GM19395 (cell line): ENCODE measurements around the gene PHF1.

Experiments
- ATAC-seq: cut with Tn5 transposase; IDR thresholded peaks from one replicate; pipeline ENCODE4 v1.9.1; 2021; ENCODE audit warnings: mild to moderate bottlenecking, moderate library complexity; ENCODE audit not compliant: unreplicated experiment

The PHF1 gene

DNA sequence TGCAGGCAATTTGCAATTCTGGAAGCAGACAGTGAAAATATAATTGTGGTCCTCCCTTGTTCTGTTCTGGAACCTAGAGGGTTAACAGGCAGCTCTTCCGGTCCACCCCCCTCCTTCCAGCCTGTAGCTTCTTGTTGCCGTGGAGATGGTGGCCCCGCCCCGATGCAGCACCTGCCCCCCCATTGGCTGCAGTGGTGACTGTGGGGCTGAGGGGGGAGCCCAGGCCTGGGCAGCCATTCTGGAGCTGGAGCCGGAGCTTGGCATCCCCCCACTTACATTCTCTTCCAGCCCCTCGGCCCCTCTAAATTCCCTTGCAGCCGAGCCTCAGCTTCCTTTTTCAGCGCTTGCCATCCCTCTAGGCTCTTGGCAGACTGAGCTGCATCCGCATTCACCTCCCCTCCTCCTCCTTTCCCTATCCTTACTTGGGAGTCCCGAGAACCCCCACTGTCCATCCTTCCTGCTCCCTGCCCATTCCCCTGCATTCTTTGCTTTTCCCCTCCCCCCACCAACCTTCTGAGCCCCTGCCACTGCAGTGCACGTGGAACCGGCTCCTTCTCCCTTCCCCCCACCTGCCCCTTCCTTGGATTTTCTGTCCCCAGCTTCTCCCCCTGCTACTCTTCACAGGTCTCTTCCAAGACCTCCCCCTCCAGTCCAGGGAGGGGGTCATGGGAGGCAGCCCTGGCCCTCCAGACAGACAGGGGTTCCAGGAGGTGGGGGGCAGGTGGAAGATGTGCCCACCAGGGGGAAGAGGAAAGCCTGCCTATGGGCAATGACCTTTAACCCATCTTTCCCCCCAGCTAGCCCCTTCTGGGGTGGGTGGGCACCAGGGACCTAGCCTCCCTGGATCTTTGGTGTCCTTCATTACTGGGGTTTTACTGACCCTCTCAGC lies 20.4 kb downstream of the PHF1 start:
- no peak for ATAC-seq

DNA sequence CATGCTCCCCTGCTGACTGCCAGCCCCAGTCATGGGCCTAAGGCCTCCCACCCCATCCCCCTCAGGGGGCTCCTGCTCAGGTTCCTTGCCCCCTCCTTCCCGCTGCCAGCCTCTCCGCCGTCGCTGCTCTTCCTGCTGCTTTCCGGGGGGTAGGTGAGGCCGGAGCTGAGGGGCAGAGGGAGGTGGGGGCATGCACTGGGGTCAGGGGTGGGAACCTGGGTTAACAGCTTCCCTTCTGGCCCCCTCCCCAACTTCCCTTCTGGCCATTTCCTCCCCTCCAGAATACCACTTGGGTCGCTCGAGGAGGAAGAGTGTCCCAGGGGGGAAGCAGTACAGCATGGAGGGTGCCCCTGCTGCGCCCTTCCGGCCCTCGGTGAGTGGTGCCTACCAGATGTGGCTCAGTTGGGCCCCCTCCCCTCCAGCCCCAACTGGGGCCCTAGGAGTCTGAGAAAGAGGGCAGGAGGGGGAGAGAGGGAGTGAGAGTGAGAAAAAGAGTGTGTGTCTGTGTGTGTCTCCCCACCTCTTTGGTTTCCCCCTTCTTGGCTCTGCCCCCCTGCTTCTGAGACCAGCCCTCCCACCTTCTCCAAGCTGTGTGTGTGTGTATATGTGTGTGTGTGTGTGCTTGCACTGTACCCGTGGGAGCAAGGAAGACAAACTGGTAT lies 21.2 kb downstream of the PHF1 start:
- no peak for ATAC-seq

DNA sequence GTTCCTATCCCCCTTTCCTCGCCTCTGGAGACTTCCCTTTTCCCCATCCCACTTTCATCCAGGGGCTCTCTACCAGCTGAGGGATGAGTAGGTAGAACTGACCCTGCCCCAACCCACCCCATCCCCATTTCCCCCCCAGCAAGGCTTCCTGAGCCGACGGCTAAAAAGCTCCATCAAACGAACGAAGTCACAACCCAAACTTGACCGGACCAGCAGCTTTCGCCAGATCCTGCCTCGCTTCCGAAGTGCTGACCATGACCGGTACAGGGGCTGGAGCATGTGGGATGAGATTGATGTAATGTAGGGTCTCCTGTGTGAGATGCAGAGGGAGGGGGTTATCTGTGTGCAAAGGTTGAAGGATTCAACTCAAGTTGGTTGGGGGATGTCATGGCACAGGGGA lies 21.7 kb downstream of the PHF1 start:
- ATAC-seq: no peak

DNA sequence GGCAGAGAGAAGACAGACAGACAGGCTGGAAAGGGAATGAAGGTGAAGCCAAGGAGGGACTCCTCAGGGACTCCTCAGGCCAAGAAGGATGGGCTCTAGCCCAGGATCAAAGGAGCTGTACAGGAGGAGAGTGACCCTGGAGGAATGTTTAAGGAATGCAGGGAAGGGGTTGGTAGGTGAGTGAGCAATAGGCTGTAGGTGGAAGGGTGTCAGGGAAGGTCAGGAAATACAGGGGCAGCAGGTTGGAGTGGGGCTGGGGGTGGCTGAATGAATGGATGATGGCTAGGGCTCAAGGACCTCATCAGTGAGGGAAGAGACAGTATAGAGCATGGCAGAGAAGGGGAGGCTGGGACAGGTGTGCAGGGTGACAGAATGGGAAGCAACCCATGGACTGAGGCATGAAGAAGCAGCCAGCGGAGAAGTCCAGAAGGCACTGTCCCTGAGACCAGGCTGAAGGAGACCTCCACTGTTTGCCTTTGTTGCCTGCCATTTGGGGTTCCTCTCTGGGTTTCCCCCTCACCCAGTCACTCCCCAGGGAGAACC lies 22.3 kb downstream of the PHF1 start:
- no peak for ATAC-seq

DNA sequence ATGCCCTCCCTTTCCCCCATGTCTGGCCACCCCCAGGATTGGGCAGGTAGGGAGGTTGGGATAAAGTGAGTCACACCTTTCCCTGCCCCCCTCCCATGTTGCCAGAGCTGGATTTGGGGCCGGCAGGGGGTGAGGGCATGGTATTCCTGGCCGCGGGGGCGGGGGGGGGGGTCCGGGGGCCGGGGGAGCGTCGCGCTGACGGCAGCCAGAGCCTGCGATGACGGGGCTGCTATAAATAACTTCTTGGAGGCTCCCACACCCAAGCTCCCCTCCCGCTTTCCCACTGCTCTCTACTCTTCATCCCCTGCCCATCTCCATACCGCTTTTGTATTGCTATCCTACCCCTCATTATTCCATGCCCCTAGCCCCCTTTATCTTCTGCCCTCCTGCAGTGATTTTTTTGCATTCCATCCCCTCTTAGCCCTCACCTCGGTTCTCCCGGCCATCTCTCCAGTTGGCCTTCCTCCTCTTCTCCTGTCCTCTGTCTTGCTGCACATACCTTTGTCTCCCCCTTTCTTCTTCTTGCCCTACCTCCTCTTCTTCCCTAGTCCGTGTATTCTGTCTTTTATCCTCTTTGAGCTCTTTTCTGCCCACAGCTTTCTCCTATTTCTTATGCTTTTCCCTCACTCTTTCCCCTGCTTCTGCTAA lies 22.9 kb downstream of the PHF1 start:
- ATAC-seq: no peak

DNA sequence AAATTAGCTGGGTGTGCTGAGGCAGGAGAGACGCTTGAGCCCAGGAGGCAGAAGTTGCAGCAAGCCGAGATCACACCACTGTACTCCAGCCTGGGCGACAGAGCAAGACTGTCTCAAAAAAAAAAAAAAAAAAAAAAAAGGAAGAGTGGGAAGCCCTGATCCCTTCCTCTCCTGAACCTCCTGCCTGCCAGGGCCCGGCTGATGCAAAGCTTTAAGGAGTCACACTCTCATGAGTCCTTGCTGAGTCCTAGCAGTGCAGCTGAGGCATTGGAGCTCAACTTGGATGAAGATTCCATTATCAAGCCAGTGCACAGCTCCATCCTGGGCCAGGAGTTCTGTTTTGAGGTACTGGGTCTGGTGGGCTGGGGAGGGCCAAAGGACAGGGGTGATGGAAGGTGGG lies 24.1 kb downstream of the PHF1 start:
- ATAC-seq: no peak

DNA sequence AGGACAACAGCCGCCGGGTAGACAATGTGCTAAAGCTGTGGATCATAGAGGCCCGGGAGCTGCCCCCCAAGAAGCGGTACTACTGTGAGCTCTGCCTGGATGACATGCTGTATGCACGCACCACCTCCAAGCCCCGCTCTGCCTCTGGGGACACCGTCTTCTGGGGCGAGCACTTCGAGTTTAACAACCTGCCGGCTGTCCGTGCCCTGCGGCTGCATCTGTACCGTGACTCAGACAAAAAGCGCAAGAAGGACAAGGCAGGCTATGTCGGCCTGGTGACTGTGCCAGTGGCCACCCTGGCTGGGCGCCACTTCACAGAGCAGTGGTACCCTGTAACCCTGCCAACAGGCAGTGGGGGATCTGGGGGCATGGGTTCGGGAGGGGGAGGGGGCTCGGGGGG lies 26.9 kb downstream of the PHF1 start:
- no peak for ATAC-seq

DNA sequence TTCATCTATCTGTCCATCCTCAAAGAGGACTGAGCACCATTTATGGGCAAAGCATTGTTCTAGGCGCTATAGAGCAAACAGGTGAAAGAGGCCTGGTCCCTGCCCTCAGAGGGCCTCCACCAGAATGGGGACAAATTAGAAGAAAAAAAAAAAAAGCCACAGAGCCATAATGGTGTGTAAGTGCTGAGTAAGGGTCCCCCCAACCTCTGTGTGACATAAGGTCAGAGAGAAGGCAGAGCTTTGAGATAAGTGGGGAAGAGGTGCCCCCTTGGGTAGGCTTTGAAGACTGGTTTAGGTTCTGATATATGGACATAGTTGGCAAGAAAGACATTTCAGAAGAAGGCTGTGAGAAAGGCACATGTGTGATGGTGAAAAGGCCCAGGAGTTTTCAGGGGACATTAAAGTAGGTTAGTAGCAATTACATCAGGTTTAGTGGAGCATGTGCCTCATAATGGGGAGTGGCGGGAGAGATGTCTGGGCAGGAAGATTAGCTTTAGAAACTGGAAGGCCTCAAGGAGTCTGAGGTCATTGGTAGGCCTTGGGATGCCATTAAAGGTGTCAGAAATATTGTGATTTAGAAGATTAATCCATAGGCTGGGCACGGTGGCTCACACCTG lies 28.3 kb downstream of the PHF1 start:
- ATAC-seq: no peak

DNA sequence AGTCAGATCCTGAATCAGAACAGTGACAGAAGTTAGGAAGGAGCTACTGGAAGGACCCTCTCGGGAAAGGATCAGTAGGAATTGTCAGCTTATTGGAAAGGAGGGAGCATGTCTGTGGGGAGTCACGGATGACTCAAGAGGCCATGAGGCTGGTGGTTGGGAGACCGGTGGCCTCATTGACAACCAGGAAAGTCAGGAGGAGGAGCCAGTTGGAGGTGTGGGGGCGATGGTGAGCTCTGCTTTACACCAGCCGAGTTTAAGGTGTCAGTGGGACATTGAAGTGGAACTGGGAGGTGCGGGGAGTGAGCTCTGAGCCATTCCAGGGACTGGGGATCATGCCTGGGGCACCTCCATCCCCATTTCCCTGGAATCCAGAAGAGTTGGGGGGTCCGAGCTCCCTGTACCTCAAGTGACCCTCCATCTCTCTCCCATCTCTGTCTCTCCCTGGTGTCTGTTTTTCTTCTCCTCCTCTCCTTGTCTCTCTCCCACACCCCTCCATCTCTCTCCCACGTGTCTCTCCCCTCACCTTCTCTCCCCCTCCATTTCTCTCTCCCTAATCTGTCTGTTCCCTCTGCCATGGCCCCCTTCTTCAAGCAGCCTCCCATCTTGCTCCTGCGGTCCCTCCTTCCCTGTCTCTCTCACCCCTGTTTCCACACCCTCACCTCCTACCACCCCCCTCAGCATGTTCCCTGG lies 29.3 kb downstream of the PHF1 start:
- ATAC-seq: no peak

DNA sequence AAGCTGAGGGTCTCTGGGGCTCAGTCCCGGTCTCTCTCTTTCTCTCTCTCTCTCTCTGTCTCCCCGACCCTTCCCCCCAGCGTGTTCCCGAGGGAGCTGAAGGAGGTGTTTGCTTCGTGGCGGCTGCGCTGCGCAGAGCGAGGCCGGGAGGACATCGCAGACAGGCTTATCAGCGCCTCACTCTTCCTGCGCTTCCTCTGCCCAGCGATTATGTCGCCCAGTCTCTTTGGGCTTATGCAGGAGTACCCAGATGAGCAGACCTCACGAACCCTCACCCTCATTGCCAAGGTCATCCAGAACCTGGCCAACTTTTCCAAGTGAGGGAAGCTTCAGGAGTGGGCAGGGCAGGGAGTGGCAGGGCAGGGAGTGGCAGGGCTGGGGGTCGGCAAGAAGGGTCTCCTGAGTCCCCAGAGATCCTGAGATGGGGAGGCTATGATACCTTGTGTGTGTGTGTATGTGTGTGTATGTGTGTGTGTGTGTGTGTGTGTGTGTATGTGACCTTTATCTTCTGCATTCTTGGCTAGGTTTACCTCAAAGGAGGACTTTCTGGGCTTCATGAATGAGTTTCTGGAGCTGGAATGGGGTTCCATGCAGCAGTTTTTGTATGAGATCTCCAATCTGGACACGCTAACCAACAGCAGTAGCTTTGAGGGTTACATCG lies 30.0 kb downstream of the PHF1 start:
- no peak for ATAC-seq

DNA sequence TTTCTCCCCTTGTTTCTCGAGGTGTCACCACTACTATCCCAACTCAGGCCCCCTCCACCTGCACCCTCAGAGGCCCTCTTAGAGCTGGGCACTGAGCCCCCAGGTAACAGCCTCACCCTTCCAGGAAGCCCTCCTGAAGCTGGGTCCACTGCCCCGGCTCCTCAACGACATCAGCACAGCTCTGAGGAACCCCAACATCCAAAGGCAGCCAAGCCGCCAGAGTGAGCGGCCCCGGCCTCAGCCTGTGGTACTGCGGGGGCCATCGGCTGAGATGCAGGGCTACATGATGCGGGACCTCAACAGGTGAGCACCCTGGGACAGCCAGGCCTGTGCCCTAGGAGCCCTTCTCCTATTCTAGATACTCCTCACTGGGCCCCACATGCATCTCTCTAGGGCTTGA lies 30.6 kb downstream of the PHF1 start:
- no peak for ATAC-seq

DNA sequence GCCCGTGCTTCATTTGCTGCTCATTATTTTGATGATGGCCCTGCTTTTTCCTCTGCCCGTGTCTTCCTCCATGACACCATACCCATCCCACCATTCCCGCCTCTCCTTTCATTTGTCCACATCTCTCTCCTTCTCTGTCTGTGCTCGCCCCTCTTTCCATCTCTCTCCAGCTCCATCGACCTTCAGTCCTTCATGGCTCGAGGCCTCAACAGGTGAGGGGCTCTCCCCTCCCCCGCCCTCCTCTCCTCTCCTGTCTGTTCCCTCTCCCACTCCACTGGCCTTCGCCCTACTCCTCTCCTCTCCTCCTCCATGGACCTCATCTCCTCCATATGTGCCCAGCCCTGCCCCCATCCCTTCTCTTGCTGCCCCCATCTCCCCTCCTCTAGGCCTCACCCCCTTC lies 31.5 kb downstream of the PHF1 start:
- no peak for ATAC-seq

DNA sequence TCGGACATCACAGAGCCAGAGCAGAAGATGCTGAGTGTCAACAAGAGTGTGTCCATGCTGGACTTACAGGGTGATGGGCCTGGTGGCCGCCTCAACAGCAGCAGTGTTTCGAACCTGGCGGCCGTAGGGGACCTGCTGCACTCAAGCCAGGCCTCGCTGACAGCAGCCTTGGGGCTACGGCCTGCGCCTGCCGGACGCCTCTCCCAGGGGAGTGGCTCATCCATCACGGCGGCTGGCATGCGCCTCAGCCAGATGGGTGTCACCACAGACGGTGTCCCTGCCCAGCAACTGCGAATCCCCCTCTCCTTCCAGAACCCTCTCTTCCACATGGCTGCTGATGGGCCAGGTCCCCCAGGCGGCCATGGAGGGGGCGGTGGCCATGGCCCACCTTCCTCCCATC lies 32.2 kb downstream of the PHF1 start:
- ATAC-seq: no peak

DNA sequence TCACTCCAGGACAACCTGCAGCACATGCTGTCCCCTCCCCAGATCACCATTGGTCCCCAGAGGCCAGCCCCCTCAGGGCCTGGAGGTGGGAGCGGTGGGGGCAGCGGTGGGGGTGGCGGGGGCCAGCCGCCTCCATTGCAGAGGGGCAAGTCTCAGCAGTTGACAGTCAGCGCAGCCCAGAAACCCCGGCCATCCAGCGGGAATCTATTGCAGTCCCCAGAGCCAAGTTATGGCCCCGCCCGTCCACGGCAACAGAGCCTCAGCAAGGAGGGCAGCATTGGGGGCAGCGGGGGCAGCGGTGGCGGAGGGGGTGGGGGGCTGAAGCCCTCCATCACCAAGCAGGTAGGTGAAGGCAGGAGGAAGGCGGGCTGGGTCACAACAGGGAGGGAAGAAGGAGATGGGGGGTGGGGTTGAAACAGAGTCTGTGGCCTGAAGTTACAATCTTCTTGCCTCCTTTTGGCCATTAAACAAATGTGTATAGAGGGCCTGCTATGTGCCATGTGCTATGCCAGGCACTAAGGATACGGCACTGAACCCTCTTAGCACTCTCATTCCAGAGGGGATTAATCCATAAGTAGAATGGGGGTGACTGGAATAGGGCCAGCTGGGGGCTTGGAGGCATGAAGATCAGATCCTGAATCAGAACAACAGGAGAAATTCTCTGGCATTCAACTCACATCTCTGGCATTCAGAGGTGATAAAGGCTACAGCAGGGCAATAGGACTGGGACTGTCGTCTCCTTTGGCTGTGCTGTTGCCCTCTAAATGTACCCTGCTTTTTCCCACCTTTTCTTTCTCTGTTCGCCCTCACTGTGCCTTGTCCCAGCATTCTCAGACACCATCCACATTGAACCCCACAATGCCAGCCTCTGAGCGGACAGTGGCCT lies 33.0 kb downstream of the PHF1 start:
- no peak for ATAC-seq

DNA sequence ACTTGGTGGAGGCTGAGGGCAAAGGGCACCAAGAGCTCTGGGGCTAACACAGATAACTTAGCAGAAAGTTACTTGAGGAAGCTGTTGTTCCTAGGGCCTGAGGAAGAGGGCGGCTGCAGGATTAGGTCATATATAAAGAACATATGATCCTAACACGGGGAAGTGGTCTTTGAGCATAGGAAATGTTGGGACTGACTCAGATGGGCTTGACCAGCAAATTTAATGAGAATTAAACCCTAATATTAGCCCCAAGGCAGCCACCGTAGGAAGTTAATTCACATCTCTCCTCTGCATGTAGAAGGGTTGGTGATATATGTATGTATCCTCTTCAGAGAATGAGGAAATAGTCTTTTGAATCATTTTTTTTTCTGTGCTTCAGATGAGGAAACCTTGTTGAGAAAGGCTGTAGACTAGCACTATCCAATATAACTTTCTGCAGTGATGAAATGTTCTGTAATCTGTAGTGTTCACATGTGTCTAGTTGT lies 34.3 kb downstream of the PHF1 start:
- ATAC-seq: no peak

DNA sequence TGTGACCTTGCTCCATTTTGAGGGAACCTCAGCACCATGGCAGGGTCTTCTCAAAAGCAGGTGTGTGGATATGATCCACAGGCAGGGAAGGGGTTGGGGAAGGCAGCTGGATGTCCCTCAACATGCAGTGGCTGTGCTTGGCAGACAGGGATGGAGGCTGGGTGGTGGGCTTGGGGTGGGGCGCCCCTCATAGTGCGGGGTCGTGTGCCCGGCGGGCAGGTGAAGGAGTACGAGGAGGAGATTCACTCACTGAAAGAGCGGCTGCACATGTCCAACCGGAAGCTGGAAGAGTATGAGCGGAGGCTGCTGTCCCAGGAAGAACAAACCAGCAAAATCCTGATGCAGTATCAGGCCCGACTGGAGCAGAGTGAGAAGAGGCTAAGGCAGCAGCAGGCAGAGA lies 35.5 kb downstream of the PHF1 start:
- no peak for ATAC-seq

DNA sequence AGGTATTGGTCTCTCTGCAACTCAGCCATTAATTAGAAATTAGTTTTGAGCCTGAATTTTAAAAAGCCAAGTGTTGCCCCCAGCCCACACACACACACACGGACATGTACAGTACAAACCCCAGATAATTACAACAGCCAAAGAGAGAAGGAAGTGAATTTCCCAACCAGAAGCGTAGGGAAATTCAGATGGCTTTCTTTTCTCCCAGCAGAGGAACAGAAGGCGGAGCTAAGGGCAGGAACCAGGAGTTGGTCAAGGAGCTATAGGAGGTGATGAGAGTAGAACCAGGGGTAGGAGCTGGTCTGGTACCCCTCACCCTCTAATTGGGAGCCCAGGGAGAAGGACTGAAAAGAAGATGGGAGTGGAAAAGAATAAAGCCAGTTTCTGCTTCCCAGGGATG lies 39.6 kb downstream of the PHF1 start:
- no peak for ATAC-seq

DNA sequence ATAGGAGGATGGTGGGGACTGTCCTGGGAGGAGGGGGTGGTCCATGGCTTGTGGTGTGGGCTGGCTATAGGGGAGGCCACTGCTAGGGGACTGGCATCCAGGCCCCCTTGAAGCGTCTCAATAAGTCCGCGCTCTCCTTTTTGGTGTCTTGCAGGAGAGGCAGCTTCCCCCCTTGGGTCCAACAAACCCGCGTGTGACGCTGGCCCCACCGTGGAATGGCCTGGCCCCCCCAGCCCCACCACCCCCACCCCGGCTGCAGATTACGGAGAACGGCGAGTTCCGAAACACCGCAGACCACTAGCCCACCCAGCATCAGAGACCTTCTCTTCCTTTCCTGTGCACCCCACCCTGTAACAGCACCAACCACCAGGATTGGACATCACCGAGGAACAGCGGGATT lies 40.8 kb downstream of the PHF1 start:
- ATAC-seq: no peak

DNA sequence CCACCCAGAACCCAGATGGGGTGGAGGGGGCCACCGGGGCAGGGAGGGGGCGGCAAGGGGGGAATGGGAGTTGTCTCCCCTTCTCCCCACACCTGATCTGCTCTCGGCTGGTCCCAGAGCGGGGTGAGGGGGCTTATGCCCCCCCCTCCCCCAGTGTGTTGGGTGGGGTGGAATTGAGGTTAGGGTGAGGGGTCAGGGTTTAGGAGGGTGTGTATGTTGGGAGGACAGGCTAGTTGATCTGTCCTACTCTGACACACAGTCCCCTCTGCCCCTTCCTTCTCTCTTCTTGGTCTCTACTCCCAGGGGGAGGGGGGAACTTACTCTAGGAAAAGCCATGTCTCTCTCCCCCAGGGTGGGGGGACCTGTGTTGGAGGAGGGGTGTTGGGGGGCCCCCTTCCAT lies 41.7 kb downstream of the PHF1 start:
- ATAC-seq: no peak
